NCI-H2227 (cell line): ENCODE data around the gene KLF6.

Experiments used
- DNase-seq: peaks from one replicate; lab custom pipeline; 2025; ENCODE audit not compliant: unreplicated experiment; lab: John Stamatoyannopoulos, UW

KLF6 gene

DNA sequence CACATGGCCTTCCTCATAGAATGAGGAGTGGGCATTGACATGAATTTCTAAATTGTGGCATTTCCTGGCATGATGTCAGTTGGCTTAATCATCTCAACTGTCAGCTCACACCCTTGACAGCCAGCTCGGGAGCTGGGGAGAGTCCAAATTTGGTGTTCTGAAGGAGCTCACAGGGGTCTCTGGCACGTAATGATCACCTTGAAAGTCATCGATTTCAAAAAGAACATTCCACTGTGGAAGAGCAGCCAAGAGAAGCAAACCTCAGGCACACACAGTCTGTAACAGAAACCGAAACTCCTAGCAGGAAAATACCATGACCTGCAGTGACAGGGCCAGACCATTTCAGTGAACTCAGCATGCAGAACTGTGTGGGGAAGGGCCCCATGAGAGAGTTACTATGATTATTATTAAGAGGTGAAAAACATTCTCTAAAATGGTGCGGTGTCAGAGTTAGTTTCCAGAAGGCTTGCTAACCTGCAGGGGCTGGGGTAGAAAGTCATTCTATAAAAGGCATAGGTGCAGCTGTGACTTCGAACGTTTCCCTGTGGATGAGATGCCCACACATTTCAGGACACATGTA, 26.4 kb upstream of the KLF6 start:
- DNase-seq = no peak

DNA sequence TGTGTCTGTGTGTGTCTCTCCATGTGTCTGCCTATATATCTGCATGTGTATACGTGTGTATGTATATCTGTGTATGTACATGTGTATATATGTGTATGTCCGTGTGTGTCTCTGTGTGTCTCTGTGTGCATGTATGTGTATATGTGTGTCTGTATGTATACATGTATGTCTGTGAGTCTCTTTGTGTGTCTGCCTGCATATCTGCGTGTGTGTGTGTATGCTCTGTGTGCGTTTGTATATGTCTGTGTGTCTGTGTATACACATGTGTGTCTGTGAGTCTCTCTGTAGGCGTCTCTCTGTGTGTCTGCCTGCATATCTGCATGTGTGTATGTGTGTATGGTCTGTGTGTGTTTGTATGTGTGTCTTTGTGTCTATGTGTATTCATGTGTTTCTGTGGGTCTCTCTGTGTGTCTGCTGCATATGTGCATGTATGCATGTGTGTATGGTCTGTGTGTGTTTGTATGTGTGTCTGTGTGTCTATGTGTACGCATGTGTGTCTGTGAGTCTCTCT, 23.7 kb upstream of the KLF6 start:
- DNase-seq = no peak

DNA sequence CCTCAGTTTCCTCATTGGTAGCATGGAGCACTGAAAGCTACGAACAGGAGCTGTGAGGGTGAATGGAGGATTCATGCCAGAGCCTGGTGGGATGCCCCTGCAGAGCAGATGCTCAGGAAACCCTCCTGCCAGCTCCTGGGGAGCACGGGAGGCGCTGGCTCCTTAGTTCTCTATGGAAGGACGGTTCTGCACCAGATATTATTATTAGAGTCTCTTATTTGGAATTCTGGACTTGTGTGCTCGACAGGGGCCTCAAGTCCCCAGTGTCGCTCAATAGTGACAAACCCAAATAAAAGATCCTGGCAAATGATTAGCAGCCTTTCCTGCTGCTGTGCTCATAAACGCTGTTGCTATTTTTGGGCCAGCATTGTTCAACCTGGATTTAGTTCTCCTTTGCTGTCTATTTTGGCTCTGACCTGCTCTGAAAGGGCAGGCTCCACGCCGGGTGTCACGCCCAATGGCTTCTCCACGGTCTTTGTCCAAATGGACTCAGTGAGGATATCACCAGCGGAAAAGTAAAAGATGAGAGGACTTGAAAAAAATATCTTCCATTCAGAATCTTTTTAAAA, 23.0 kb upstream of the KLF6 start:
- no peak for DNase-seq

GRCh38 chr10:3807211-3807927, 22.4 kb upstream of the KLF6 start:
- DNase-seq = no peak

GRCh38 chr10:3806603-3807002, 21.6 kb upstream of the KLF6 start:
- DNase-seq = no peak

- DNase-seq = no peak
Observed at GRCh38 chr10:3805791-3806461, 20.9 kb upstream of the KLF6 start.

- no peak for DNase-seq
Observed at GRCh38 chr10:3805201-3805790, 20.3 kb upstream of the KLF6 start.

GRCh38 chr10:3803927-3804741, 19.1 kb upstream of the KLF6 start:
- no peak for DNase-seq

DNA sequence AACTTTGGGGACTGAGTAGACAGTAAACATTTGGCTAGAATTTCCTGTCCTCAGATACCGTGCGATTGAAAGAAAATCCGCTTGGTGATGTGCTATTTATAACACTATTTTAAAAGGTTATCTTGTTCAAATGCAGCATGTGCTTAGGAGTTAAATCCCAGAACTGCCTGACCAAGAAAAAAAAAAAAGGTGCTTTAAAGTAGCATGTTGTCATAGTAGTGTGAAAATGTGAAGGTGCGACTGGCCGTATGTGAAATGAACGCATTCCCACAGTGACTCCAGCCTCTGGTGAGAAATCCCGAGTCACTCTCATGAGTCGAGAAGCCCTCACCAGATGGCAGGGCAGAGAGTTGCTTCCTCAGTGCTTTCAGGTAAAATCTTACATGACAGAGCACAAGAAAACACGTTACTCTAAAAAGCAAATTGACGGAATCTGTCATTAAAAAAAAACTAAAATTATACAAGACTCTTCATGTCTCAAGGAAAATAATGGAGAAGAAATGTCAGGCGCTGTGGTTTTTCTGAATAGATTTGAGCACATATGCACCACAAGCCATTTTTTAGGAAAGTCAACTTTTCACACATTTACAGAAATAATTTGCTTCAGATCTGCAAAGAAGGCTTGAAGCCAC, 18.4 kb upstream of the KLF6 start:
- DNase-seq = peak; percentile 5

GRCh38 chr10:3802526-3803265, 17.7 kb upstream of the KLF6 start:
- DNase-seq = no peak

- DNase-seq = no peak
Observed at GRCh38 chr10:3801558-3802192, 16.7 kb upstream of the KLF6 start.

DNA sequence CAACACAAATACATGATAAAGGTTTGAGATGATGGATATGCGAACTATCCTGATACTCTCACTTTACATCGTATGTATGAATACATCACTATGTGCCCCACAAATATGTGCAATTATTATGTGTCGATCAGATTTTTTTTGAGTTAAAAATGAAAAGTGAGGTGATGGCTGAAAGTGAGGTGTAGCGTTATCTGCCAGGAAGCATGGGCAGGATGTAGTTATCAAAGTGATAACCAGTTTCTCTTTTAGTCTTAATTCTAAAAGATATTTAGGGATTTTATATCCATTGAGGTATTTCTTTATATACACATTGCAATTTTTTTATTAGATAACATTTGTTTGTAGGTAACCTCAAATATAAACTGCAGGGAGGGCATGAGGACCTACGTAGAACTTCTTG, 15.6 kb upstream of the KLF6 start:
- no peak for DNase-seq

DNA sequence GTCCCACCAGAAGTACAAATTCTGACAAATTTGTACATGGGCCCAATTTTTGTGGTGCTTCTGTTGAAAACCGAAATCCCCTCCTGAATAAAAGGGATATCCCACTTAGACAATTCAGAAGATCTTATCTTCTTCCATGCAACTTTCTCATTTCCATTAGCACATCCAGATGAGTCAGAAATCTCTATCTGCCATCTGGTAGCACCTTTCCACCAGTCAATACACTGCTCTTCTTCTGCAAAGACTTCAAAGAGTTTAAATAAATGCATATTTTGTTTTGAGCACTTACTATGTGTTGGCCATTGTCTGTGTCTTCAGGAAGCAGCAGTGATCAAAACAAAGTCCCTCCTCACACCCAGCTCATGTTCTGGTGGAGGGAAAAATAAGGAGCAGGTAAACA, 12.7 kb upstream of the KLF6 start:
- DNase-seq = no peak

DNA sequence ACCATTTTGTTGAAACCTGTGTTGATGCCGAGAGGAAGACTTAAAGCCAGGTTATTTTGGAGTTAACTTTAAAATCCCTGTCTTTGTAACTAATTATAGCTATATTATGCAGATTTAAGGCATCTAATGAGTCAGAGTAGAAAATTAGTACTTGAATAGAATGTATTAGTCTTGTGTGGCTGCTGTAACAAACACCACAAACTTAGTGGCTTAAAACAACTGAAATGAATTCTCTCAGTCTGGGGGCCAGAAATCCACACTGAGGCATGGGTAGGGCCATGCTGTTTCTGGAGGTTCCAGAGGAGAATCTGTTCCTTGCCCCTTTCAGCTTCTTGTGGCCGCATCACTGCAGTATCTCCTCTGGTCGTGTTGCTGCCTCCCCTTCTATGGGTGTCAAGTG, 8.5 kb upstream of the KLF6 start:
- no peak for DNase-seq

GRCh38 chr10:3792710-3793219, 7.8 kb upstream of the KLF6 start:
- no peak for DNase-seq

GRCh38 chr10:3791974-3792633, 7.1 kb upstream of the KLF6 start:
- DNase-seq = no peak

- DNase-seq = no peak
Observed at GRCh38 chr10:3790858-3791257, 5.8 kb upstream of the KLF6 start.

DNA sequence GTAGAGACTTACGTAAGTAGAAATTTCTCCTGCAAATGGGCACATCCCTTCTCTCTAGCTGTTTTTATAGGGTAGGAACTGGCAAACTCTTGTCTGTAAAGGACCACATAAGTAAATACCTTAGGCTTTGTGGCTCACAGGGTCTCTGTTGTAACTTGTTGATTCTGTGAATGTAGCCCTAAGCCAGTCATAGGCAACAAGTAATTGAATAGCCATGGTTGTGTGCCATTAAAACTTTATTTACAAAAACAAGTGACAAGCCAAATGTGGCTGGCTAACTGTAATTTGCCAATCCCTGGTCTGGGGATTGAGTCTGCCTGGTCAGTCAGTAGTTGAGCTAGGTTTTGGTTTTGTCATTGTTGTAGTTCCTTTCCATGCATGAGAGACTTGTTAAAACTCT, 5.3 kb upstream of the KLF6 start:
- DNase-seq = no peak
